Activated gamma-delta T cell (primary cell): Measurements from ENCODE around the gene DBH.

ENCODE experiments used
- DNase-seq: peaks from one replicate; lab custom pipeline; 2025; lab: John Stamatoyannopoulos, UW
- total RNA-seq, 2 donors: gene quantifications; one replicate each; lab custom pipeline; 2026; lab: John Stamatoyannopoulos, UW

DBH gene
- total RNA-seq: 0 to 0.04 reads per million in 2 donors

DNA sequence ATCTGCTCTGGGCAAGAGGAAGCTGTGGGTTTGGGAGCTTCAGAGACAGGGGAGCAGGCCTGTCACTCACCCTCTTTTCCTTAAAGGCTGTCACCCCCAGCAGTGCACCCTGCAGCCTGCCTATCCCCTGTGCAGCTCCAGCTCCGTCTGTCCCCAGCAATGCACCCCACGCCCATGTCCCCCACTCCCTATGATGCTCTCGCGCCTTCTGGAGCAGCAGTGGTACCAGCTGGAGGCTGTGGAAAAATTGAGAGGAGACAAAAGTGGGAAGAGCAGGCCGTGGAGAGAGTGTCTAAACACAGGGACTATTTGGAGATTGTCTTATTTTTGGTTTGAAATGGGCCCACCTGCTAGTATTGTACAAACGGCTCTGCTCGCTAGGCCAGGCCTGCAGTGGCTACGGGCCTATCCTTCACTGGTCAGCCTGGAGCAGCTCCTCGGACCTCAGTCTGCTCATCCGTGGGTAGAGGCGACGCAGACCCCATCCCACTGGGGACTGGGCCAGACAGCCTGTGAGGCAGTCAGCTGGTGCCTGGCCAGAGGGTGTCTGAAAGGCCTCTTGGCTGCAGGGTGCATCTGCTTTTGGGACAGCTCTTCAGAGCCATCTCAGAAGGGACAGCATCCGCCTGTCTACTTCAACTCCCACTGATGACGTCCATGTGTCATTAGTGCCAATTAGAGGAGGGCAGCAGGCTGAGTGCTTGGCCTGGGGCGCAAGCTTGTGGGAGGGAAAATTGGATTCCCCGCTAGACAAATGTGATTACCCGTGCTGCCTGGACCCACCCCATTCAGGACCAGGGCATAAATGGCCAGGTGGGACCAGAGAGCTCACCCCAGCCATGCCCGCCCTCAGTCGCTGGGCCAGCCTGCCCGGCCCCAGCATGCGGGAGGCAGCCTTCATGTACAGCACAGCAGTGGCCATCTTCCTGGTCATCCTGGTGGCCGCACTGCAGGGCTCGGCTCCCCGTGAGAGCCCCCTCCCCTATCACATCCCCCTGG, at the start of gene DBH:
TSS of gene DBH (plus strand) at position 831 of the 999 bp plus-strand sequence. CDS start at position 840, 9 bp downstream.
- DNase-seq: no peak

- DNase-seq: no peak
Measured at GRCh38 chr9:133587051-133587450, 49.1 kb upstream of the DBH start.

- DNase-seq: no peak
Measured at GRCh38 chr9:133587466-133587865, 48.7 kb upstream of the DBH start.

GRCh38 chr9:133589454-133590227, 46.5 kb upstream of the DBH start:
- no peak for DNase-seq

DNA sequence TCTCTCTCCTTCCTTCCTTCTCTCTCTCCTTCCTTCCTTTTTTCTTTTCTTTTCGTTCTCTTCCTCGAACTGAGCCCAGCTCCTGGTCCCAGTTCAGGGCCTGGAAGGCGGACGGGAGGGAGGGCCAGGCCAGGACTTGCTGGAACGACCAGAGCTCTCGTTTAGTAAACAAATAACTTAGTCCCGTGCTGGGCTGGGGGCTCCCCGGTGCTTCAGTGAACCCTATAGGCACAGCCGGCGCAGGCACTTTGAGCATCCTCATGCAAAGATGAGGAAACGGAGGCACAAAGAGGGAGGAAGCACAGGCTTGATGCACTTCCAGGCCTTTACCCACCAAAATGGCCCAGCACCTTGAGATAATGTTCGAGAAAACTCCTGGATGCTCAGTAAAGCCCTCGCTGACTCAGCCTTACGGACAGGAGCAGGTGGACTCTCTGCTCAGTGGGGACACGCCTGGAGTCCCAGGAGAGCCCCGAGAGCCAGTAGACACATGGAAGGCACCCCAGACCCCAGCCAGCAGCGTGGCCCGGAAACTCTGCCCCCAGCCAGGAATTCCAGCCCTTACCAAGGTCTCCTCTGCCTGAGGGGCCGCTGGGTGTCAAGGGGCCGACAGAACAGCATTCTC, 45.8 kb upstream of the DBH start:
- DNase-seq: no peak

DNA sequence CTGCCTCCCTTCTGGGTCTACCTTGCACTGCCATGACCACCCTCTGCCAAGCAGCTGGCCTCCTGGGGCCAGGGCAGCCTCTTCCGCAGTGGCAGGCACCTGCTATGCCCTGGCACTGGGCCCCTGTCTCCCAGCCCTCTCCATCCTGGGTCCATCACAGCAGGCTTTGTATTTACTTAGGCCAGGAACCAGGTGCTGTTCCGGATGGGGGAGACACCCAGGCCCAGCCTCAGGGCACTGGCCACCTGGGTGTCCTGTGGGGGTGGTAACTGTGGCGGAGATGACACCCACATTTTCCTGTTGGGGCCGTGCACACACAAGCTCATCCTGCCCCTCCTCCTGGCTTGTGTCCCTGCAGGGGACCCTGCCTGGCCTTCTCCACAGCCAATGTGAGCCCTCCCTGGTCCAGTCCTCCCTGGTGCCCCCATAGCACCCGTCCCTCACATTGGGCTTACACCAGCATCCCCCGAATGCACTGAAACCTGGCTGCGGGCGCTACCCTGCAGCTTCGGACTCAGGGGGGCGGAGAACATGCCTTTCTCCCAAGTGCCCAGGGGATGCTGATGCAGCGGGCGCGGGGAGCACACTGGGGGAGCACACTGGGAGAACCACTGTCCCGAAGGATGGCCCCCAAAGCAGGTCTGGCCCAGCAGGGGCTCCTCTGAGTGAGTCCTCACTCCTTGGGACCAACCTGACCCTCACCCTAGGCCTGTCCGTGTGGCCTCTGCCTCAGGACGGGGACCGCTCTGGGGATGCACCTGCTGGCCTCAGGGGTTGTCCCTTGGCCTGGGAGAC, 44.9 kb upstream of the DBH start:
- no peak for DNase-seq

DNA sequence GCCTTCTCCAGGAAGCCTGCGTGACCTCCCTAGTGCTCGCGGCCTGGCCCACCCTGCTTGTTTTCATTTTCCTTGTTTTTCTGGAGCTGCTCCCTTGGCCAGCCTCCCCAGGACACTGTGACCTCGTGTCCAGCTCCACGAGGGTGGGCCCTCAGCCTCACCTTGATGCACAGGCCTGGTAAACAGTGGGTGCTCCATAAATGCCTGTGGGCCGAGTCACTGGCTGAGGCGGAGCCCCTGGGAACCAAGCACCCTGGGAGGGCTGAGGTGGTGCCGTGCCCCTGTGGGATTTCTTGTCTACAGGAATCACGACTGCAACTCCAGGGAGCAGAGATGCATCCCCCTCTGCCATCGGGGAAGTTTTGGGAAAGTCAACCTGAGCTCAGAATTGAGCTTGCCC, 44.2 kb upstream of the DBH start:
- no peak for DNase-seq

DNA sequence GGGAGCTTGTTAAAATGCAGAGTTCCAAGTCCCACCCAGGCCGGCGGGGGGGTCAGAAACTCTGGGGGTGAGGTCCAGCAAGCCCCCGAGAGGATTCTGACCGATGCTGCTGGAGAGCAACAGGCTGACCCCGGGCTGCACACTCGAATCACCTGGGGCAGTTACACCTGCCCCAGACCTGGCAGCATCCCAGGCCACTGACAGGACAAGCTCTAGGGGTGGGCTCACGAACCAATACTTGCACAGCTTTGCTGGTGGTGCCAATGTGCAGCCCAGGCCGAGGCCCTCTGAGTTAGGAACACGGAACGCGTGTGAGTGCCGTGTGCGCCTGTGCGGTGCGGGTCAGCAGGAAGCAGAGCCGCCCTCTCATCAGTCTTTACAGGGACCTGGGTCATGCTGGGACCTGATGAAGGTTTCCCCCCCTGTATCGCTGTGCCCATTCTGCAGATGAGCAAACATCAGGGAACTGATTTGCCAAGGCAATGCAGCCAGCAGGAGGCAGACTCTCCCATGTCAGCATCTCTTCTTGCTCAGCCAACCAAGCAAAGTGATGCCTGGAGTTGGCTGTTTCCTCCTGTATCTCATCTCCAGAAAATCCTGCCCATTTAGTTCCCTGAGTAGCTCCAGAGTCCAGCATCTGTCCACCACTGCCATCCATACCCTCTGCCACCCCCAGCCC, 43.3 kb upstream of the DBH start:
- DNase-seq: no peak

GRCh38 chr9:133593587-133594253, 42.4 kb upstream of the DBH start:
- DNase-seq: no peak

GRCh38 chr9:133594310-133594709, 41.9 kb upstream of the DBH start:
- no peak for DNase-seq

GRCh38 chr9:133595910-133596309, 40.3 kb upstream of the DBH start:
- no peak for DNase-seq

GRCh38 chr9:133597316-133597957, 38.7 kb upstream of the DBH start:
- no peak for DNase-seq

- DNase-seq: no peak
Measured at GRCh38 chr9:133598978-133599377, 37.2 kb upstream of the DBH start.

- no peak for DNase-seq
Measured at GRCh38 chr9:133599470-133600173, 36.5 kb upstream of the DBH start.

- no peak for DNase-seq
Measured at GRCh38 chr9:133600739-133601138, 35.4 kb upstream of the DBH start.

- no peak for DNase-seq
Measured at GRCh38 chr9:133601746-133602145, 34.4 kb upstream of the DBH start.

- no peak for DNase-seq
Measured at GRCh38 chr9:133602277-133602676, 33.9 kb upstream of the DBH start.

DNA sequence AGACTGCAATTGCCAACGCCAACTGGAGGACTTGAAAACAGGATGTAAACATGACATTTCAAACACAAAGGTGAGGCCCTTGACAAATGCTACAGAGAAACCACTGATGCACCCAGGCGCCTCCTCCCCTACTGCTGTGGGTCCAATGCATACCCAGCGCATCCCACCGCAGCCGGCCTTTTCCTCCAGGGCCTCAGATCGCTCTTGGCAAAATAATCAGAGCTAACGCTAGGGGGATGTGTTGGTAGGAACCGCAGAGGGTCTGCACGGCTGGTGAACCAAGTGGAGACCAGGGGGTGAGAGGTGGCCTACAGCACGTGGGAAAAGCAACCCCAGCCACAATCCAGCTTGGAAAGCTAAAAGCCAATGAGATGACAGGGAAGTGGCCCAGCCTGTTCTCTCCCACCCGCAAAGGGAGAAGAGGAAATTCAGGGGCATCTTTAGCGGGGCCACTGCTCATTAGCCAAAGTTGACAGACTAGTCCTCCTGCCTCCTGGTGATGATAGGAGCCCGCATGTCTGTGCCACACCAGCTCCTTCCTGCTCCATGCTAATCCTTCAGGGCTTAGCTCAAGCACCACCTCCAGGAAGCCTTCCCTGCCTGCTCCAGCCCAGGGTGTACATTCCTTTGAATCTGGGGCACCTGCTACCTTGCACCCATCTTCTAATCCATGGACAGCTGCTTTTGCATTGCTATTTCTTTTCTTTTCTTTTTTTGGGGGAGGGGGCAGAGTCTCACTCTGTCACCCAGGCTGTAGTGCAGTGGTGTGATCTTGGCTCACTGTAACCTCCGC, 32.8 kb upstream of the DBH start:
- no peak for DNase-seq
